ENCODE results near the gene STAT6. TPM values are rescaled to one million over a fixed set of nuclear protein-coding genes. Genes with fewer than 3 reads are reported as not detected.

STAT6 gene
- total RNA-seq, 1 experiment from 2014 or later = 122 TPM

GRCh38 chr12:57087691-57088353, 23.3 kb downstream of the STAT6 start:
- H3K4me2 ChIP-seq = peak overlapping the region; percentile 96
- no peaks in the 10 kb centered on the region for H3K79me2 ChIP-seq (ENCODE audit: low read depth)
- 0 out of 2 replicates have a peak, but pooled peaks cover 3% of the 10 kb centered on the region for H4K20me1 ChIP-seq (ENCODE audit: insufficient read depth)
- H3K9me3 ChIP-seq (ENCODE audit: insufficient read depth, low read depth) = no peaks in the 10 kb centered on the region
- peaks cover 5% of the 10 kb centered on the region; the same call in 1 of the 2 replicates for H3K4me1 ChIP-seq (replicated peaks; ENCODE audit: insufficient read depth)
- no peaks in the 10 kb centered on the region for H3K36me3 ChIP-seq (ENCODE audit: low read depth)
- TSS peak; percentile 98 for BruUV-seq (replicated peaks)
- H3K27me3 ChIP-seq (ENCODE audit: insufficient read depth, low read depth) = no peaks in the 10 kb centered on the region
- ChIA-PET POLR2A (ENCODE audit: unreplicated experiment) (interaction anchor here (0.7 to 2.5 kb wide), 6 partner anchors 9 to 459 kb away, joined by 3 to 28 read pairs (median 10); partner anchors contain the start of genes LRP1, NEMP1 and STAT6), CTCF (interaction anchor here (0.6 kb wide), 1 partner anchor 24 kb away, joined by 4 read pairs; the partner anchor contains the start of gene STAT6)
- no peak for TF ChIP-seq EZH2 (IDR thresholded peaks at IDR 0.05; ENCODE audit: low read depth)
- TF ChIP-seq, protein P1, sequence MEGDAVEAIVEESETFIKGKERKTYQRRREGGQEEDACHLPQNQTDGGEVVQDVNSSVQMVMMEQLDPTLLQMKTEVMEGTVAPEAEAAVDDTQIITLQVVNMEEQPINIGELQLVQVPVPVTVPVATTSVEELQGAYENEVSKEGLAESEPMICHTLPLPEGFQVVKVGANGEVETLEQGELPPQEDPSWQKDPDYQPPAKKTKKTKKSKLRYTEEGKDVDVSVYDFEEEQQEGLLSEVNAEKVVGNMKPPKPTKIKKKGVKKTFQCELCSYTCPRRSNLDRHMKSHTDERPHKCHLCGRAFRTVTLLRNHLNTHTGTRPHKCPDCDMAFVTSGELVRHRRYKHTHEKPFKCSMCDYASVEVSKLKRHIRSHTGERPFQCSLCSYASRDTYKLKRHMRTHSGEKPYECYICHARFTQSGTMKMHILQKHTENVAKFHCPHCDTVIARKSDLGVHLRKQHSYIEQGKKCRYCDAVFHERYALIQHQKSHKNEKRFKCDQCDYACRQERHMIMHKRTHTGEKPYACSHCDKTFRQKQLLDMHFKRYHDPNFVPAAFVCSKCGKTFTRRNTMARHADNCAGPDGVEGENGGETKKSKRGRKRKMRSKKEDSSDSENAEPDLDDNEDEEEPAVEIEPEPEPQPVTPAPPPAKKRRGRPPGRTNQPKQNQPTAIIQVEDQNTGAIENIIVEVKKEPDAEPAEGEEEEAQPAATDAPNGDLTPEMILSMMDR (conservative IDR thresholded peaks at IDR 0.05) = no peak
- peak overlapping the region; percentile 94 for H3K4me3 ChIP-seq
- H2AFZ ChIP-seq = peak overlapping the region; percentile 92
- DNase-seq = peak; percentile 80 to 90
- H3K27ac ChIP-seq = peak overlapping the region; percentile 91
- peaks cover 26% of the 10 kb centered on the region; the same call in 1 of the 2 replicates for H3F3A ChIP-seq (ENCODE audit: insufficient read depth, low read depth)
- no peaks in the 10 kb centered on the region for H3K9me2 ChIP-seq (ENCODE audit: insufficient read depth)
- intact Hi-C loops (cut with micrococcal nuclease; ENCODE audit: unreplicated experiment) = loop anchor here (1.0 to 5.0 kb wide), 4 partner anchors 9 to 451 kb away; partner anchors contain the start of genes PTGES3 and STAT6

DNA sequence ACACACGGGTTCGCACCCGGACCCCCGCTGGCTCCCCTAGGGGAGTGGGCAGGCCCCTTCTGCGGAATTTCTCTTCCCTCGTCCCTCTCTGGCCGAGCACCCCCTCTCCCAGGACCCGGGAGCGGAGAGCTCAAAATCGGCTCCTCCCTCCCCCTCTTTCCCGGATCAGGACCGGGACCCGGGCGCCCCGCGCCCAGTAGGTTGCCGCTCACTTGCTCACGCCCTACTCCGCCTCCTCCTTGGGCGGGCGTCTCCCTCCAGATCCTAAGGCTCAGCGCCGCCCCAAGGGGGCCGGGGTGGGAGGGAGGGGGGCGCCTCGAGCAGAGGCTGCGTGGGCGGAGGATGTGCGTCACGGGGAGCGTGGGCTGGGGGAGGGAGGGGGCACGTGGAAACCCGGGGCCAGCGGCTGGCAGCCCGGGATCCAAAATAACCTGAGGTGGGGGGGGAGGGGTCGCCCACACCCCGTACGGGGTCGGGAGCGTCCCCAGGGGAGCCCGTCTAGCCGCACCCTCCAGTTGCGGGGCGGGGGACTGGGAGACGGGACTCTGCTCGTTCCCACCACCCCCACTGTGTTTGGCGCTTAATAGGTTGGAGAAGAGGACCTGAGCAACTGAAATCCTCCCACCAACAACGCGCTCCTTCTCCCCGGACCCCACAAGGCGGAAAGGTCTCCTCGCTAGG, 24.0 kb downstream of the STAT6 start:
- ChIA-PET CTCF (interaction anchor here (0.7 kb wide), 1 partner anchor 24 kb away, joined by 12 read pairs; the partner anchor contains the start of gene STAT6), POLR2A (ENCODE audit: unreplicated experiment) (interaction anchor here (0.7 to 2.5 kb wide), 8 partner anchors 8 to 1126 kb away, joined by 3 to 28 read pairs (median 4); partner anchors contain the start of genes LRP1, NEMP1 and STAT6)
- H3K27ac ChIP-seq = peak overlapping the region; percentile 91
- H3K4me2 ChIP-seq = peak overlapping the region; percentile 96
- no peaks in the 10 kb centered on the region for H3K9me2 ChIP-seq (ENCODE audit: insufficient read depth)
- H3K4me3 ChIP-seq = peak overlapping the region; percentile 94
- H2AFZ ChIP-seq = peak overlapping the region; percentile 92
- no peaks in the 10 kb centered on the region for H4K20me1 ChIP-seq (ENCODE audit: insufficient read depth)
- TF ChIP-seq EZH2 (IDR thresholded peaks at IDR 0.05; ENCODE audit: low read depth) = no peak
- TF ChIP-seq, protein P1 (conservative IDR thresholded peaks at IDR 0.05) = no peak
- H3K4me1 ChIP-seq (replicated peaks; ENCODE audit: insufficient read depth) = peaks cover 5% of the 10 kb centered on the region; the same call in 1 of the 2 replicates
- intact Hi-C loops (cut with micrococcal nuclease; ENCODE audit: unreplicated experiment) = loop anchor here (1.0 to 5.0 kb wide), 2 partner anchors 8 to 450 kb away; no protein-coding TSS in a partner anchor
- H3K27me3 ChIP-seq (ENCODE audit: insufficient read depth, low read depth) = no peaks in the 10 kb centered on the region
- BruUV-seq (replicated peaks) = no TSS peak
- DNase-seq = peak in 1 of 2 experiments; percentile 74
- no peaks in the 10 kb centered on the region for H3K36me3 ChIP-seq (ENCODE audit: low read depth)
- H3F3A ChIP-seq (ENCODE audit: insufficient read depth, low read depth) = peaks cover 22% of the 10 kb centered on the region; the same call in 1 of the 2 replicates
- no peaks in the 10 kb centered on the region for H3K79me2 ChIP-seq (ENCODE audit: low read depth)
- H3K9me3 ChIP-seq (ENCODE audit: insufficient read depth, low read depth) = no peaks in the 10 kb centered on the region

- intact Hi-C loops (cut with micrococcal nuclease; ENCODE audit: unreplicated experiment) = loop anchor here (1.0 to 5.0 kb wide), 2 partner anchors 7 to 449 kb away; no protein-coding TSS in a partner anchor
- TSS peak; percentile 62 for BruUV-seq (replicated peaks)
- CTCF ChIA-PET = interaction anchor here (0.7 kb wide), 1 partner anchor 25 kb away, joined by 12 read pairs; the partner anchor contains the start of gene STAT6
- Histone ChIP-seq H3K27ac (peak overlapping the region; percentile 66), H4K20me1 (ENCODE audit: insufficient read depth) (no peaks in the 10 kb centered on the region), H3K4me2 (peak overlapping the region; percentile 96), H3K27me3 (ENCODE audit: insufficient read depth, low read depth) (no peaks in the 10 kb centered on the region), H3K79me2 (ENCODE audit: low read depth) (no peaks in the 10 kb centered on the region), H2AFZ (peak overlapping the region; percentile 92), H3K4me3 (peak overlapping the region; percentile 94), H3K4me1 (replicated peaks; ENCODE audit: insufficient read depth) (peaks cover 5% of the 10 kb centered on the region; the same call in 1 of the 2 replicates), H3K9me2 (ENCODE audit: insufficient read depth) (no peaks in the 10 kb centered on the region), H3K9me3 (ENCODE audit: insufficient read depth, low read depth) (no peaks in the 10 kb centered on the region), H3F3A (ENCODE audit: insufficient read depth, low read depth) (peaks cover 22% of the 10 kb centered on the region; the same call in 1 of the 2 replicates), H3K36me3 (ENCODE audit: low read depth) (no peaks in the 10 kb centered on the region)
- DNase-seq = peak in 1 of 2 experiments; percentile 46
- TF ChIP-seq EZH2 (IDR thresholded peaks at IDR 0.05; ENCODE audit: low read depth) = no peak
- TF ChIP-seq, protein P1 (conservative IDR thresholded peaks at IDR 0.05) = no peak; the same call in 1 of the 2 replicates
- POLR2A ChIA-PET (ENCODE audit: unreplicated experiment) = interaction anchor here (0.7 to 2.5 kb wide), 3 partner anchors 8 to 1126 kb away, joined by 3 to 16 read pairs (median 5); partner anchors contain the start of genes LRP1 and NEMP1
Measured at GRCh38 chr12:57086493-57087009, 24.6 kb downstream of the STAT6 start.
